Occipital lobe (tissue), 2 donors: Measurements from ENCODE around the gene CHMP5. TPM values are rescaled to one million over a fixed set of nuclear protein-coding genes. Genes with fewer than 3 reads are reported as not detected.
"Not testable (repeated sequence)": the region's sequence is repeated elsewhere in the genome, so short reads cannot be mapped to it uniquely, and the experiment has no call there.

Experiments
- DNase-seq: peaks from one replicate; lab custom pipeline; 2025; lab: John Stamatoyannopoulos, UW
- total RNA-seq: library from RNA; depleted of rRNA; stranded (reverse); fragments of >200 nt; gene quantifications from one replicate; pipeline ENCODE4 v1.2.3, GENCODE V29; 2014

The CHMP5 gene
- total RNA-seq, 1 donor from 2014 or later, result 92.8 TPM

DNA sequence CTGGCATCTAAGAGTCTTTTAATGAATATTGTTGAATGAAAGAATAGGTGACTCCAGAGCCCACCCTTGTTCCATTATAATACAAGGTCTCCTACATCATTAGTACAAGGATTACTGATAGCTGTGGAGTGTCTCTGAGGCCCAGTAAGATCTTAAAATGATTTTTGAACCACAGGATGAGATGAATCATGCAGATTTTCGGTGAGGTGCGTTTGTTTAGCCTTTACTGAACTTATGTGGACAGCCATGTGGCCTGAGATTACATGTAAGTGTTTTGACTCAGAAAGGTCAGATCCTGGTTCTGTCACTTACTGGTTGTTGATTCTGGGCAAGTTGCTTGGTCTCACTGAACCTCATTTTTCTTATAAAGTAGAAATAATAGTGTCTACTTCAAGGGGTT is 47.1 kb downstream of the CHMP5 start:
- no peak for DNase-seq

DNA sequence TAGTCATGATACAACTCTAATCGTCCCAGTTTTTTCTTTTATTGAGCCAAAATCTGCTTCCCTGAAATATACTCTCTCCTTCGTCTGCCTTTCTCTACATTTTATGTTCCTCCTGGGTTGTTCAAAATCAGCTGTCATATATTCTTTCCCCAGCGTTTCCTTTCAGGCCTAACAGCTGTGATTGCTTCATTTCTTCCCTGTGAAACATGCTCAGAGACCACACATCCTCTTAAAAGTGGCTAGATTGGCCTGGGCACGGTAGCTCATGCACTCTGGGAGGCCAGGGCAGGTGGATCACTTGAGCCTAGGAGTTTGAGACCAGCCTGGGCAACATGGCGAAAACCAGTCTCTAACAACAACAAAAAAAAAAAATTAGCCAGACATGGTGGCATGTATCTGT is 50.5 kb downstream of the CHMP5 start:
- DNase-seq, result no peak

DNA sequence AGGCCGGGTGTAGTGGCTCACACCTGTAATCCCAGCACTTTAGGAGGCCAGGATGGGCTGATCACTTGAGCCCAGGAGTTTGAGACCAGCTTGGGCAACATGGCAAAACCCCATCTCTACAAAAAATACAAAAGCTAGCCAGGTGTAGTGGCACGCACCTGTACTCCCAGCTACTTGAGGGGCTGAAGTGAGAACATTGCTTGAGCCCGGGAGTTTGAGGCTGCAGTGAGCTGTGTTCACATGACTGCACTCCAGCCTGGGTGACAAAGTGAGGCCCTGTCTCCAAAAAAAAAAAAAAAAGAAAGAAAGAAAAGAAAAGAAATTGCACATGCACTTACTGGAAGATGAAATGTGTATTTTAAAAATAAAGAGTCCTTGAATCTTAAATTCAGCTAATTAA is 52.3 kb downstream of the CHMP5 start:
- DNase-seq, result not testable (repeated sequence)

DNA sequence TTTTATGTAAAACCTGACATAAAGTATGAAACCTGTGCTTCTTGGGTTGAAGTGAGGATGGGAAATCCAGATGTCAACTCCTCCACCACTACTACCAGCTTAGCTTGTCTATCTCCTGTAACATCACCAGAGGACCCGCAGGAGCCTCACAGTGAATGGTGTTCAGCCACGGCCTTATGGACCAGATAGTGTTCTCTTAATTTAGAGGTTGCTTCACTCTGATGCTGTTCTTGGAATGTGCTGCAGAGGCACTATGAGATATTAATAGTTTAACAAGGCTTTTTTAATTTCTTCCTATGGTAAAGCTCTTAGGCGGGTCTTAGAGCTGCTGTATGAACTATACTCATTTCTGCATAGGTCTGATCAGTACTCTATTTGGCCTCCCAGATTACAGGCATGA is 53.4 kb downstream of the CHMP5 start:
- DNase-seq, result no peak

DNA sequence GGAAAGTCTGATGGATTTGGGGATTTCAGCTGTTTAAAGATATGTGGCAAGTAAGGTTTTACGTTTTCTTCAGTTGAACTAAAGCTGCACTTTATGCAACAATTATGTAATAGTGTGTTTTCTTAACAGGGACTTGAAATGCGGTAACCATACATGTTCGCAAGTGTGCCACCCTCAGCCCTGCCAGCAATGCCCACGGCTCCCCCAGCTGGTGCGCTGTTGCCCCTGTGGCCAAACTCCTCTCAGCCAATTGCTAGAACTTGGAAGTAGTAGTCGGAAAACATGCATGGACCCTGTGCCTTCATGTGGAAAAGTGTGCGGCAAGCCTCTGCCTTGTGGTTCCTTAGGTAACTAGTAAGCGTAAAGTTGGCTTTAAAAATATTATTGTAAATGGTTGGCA is 53.9 kb downstream of the CHMP5 start:
- peak; percentile 5 for DNase-seq

DNA sequence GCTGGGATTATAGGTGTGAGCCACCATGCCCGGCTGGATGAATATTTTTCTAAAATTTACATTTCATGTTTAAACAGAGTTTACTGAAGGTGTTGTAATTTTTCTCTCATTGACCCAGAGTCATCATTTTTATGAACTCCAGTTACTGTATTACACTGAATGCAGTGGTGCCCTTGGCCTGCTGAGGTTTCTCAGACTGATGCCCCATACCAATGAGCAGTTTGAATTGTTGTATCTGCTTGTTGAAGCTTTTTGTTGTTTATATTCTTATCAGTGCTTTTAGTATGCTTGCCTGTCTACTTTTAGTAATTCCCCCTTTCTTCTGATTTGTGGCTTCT is 55.4 kb downstream of the CHMP5 start:
- DNase-seq, result no peak

DNA sequence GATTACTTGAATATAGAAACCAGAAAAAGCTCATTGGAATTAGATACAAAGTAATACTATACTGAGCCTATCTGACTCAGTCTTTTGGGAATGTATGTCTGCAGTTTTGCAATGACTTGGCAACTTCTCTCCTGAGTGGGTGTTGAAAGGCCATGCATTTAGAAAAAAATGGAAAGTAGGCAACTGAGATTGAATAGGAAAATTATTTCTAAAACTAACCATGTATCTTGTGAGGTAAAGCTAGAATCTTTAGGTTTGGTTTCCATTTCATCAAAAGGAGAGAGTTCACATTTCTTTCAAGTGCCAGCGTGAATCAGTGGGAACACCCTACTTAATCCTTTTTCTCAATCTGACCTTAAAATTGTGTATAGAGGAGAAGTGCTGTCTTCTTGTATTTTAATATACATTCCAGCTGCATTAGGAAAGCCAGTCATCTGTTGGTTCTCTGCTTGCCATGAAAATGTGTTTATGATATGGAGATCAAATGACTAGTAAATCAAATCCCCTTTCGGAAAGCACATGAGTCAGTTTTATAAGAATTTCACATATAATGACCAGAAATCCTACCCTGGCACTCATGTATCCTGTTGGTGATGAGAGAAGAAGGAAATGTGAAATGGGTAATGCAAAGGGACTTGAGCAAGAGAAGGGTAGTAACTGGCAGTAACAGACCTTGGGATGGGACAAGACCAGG is 55.9 kb downstream of the CHMP5 start:
- DNase-seq, result no peak

DNA sequence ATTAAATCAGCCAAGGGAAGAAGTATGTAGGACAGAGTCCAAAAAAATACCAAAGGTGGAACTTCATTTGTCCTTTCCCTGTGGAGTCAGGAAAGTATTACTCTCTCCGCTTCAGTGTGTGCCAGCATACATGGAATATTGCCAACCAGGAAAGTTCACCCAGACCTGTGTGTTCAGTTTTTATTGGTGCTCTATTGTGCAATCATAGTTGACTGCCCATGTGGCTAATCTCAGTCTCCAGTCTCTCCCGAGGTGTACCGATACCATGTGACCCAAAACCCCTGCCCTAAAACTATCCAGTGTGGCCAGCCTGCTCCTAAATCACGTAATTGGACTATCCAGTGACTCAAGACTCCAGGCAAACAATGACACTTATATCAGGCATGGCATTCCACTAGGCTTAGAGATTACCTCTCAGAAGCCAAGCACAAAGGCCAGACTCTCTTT is 64.3 kb downstream of the CHMP5 start:
- no peak for DNase-seq

DNA sequence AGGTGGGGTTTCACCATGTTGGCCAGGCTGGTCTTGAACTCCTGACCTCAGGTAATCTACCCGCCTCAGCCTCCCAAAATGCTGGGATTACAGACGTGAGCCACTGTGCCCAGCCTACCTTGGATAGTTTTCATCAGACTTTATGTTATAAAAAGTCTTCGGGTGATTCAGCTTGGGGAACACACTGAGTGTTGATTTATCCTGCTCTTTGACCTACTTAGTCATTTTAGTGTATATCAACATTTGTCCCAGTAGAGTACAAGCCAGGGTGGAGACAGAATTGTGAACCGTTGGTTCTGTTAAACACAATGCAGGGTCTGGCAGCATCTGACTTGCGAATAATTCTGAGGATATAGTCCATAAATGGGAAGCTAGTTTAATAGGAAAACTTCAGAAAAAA is 65.1 kb downstream of the CHMP5 start:
- no peak for DNase-seq

DNA sequence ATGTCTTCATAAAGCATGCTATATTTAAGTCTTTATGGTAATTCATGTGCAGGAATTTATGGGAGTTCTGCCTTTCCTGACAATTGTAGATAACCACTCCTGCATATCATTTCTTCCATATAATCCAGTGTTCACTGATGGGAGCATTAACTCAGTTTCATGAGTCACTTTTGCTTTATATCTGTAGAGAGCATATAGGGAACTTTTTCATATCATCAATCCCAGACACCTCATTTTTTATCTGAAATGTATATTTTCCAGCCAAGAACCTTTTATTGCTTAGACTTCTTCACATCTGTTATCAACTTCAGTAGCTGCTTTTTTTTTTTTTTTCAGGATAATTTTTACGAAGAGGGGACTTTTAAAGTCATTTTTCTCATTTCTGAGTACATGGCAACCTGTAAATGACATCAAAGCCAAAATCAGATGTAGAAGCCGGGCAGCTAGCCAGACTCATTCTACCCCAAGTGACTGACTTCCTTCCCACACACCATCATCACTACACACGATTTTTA is 66.6 kb downstream of the CHMP5 start:
- DNase-seq, result no peak

Other genes with a start within 250 kb of the CHMP5 start
- gene DNAJA1, start 239.8 kb upstream of the CHMP5 start, total RNA-seq, result 203 TPM
- 46.5 TPM for gene SMU1, start 188.4 kb upstream of the CHMP5 start, total RNA-seq
- 1.2 TPM for gene B4GALT1, start 97.7 kb upstream of the CHMP5 start, total RNA-seq
- gene SPINK4, start 24.9 kb upstream of the CHMP5 start, total RNA-seq, result not detected
- 26.7 TPM for gene BAG1, start 341 bp upstream of the CHMP5 start, total RNA-seq
- 18.7 TPM for gene NFX1, start 25.5 kb downstream of the CHMP5 start, total RNA-seq
- not detected for gene AQP7, start 137.5 kb downstream of the CHMP5 start, total RNA-seq
- gene AQP3, start 182.5 kb downstream of the CHMP5 start, total RNA-seq, result not detected
- gene NOL6, start 208.9 kb downstream of the CHMP5 start, total RNA-seq, result 13.9 TPM